IPS-15b (cell line): ENCODE data around the gene RGS4.

ENCODE experiments used
- H3K27me3 ChIP-seq: one replicate; pipeline ENCODE4 v1.6.1; 2013; ENCODE audit warnings: low read length; ENCODE audit not compliant: control insufficient read depth, insufficient read depth
- H3K36me3 ChIP-seq: one replicate; pipeline ENCODE4 v1.6.1; 2013; ENCODE audit warnings: low read length; ENCODE audit not compliant: control insufficient read depth, insufficient read depth
- H3K4me1 ChIP-seq: one replicate; pipeline ENCODE4 v1.6.1; 2013; ENCODE audit warnings: mild to moderate bottlenecking, low read length; ENCODE audit not compliant: control insufficient read depth, insufficient read depth
- H3K4me3 ChIP-seq: one replicate; pipeline ENCODE4 v1.5.1; 2013; ENCODE audit warnings: low read depth, low read length
- H3K9ac ChIP-seq: one replicate; pipeline ENCODE4 v1.6.1; 2013; ENCODE audit warnings: low read depth, mild to moderate bottlenecking, low read length
- H3K9me3 ChIP-seq: one replicate; pipeline ENCODE4 v1.6.1; 2013; ENCODE audit warnings: mild to moderate bottlenecking, low read length; ENCODE audit not compliant: control insufficient read depth, insufficient read depth

The RGS4 gene

GRCh38 chr1:163106364-163106987 is 37.3 kb downstream of the RGS4 start:
- H3K27me3 ChIP-seq, result no peaks in the 10 kb centered on the region
- H3K9ac ChIP-seq, result no peak overlapping the region
- no peaks in the 10 kb centered on the region for H3K36me3 ChIP-seq
- no peaks in the 10 kb centered on the region for H3K4me1 ChIP-seq
- H3K9me3 ChIP-seq, result no peaks in the 10 kb centered on the region
- H3K4me3 ChIP-seq, result no peak overlapping the region

DNA sequence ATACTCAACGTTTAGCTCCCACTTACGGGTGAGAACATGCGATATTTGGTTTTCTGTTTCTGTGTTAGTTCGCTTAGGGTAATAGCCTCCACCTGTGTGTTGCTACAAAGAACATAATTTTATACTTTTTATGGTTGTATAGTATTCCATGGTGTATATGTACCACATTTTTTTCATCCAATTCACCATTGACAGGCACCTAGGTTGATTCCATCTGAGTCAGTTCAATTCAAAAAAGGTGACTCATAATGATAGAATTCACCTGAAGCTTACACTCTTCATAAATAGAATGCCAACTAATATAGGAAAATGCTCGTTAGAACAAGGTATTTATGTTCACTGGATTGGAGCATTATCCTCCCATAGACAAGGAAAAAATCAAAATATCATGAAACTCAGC is 38.5 kb downstream of the RGS4 start:
- Histone ChIP-seq H3K4me1 (no peaks in the 10 kb centered on the region), H3K27me3 (no peaks in the 10 kb centered on the region)

DNA sequence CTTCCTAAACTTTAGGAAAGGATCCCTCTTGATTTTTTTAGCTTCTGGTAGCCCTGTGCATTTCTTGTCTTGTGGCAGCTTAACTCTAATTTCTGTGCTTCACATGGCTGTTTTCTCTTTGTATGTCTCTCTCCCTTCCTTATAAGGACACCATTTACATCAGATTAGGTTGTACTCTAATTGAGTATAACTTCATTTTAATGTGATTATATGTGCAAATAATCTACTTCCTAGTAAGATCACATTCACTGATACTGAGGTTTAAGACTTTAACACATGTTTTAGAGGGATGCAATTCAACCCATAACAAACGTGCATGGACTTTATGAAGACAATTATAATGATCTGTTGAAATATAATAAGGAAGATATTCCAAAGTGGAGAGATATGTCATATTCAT is 46.7 kb downstream of the RGS4 start:
- no peaks in the 10 kb centered on the region for H3K27me3 ChIP-seq
- H3K36me3 ChIP-seq, result no peaks in the 10 kb centered on the region
- H3K4me1 ChIP-seq, result no peaks in the 10 kb centered on the region
- H3K9ac ChIP-seq, result no peak overlapping the region
- no peaks in the 10 kb centered on the region for H3K9me3 ChIP-seq
- no peak overlapping the region for H3K4me3 ChIP-seq

More for the DNA sequence above, 38.5 kb downstream of the RGS4 start:
- Histone ChIP-seq H3K9ac (no peak overlapping the region), H3K4me3 (no peak overlapping the region), H3K9me3 (no peaks in the 10 kb centered on the region), H3K36me3 (no peaks in the 10 kb centered on the region)

DNA sequence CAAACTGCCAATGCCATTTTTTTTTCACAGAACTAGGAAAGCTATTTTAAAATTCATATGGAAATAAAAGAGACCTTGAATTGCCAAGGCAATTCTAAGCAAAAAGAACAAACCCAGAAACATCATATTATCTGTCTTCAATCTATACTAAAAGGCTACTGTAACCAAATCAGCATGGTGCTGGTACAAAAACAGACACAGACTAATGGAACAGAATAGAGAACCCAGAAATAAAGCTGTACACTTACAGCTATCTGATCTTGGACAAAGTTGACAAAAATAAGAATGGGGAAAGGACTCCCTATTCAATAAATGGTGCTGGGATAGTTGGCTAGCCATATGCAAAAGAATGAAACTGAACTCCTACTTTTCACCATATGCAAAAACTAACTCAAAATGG is 50.5 kb downstream of the RGS4 start:
- Histone ChIP-seq H3K9ac (no peak overlapping the region), H3K27me3 (no peaks in the 10 kb centered on the region), H3K36me3 (no peaks in the 10 kb centered on the region), H3K4me1 (no peaks in the 10 kb centered on the region), H3K4me3 (no peak overlapping the region), H3K9me3 (no peaks in the 10 kb centered on the region)

GRCh38 chr1:163120372-163120771 is 51.2 kb downstream of the RGS4 start:
- Histone ChIP-seq H3K36me3 (no peaks in the 10 kb centered on the region), H3K9me3 (no peaks in the 10 kb centered on the region), H3K9ac (no peak overlapping the region), H3K4me3 (no peak overlapping the region), H3K4me1 (no peaks in the 10 kb centered on the region), H3K27me3 (no peaks in the 10 kb centered on the region)

DNA sequence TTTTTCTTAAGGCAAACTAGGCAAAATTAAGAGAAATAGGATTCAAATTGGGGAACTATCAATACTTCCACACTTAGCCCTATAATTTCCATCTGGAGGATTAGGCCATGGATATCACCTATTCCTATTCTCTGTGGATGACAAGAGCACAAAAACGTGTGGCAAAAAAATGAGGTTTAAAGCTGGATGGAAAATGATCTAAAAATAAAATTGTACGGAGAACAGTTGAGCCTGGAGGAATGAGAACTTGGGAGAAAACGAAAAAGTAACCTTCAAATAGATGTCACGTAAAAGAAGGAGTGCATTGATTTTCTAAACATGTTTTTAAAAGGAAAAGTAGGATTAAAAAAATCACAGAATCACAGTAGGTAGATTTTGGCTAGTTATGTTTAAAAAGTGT is 55.7 kb downstream of the RGS4 start:
- no peak overlapping the region for H3K9ac ChIP-seq
- H3K9me3 ChIP-seq, result no peaks in the 10 kb centered on the region
- no peak overlapping the region for H3K4me3 ChIP-seq
- no peaks in the 10 kb centered on the region for H3K27me3 ChIP-seq
- no peaks in the 10 kb centered on the region for H3K4me1 ChIP-seq
- no peaks in the 10 kb centered on the region for H3K36me3 ChIP-seq
